Hepatocyte (in vitro differentiated cells): Measurements from ENCODE around the gene DMRT1.

Source experiments
- EZH2phosphoT487 ChIP-seq: fragments of 200-600 bp; sonication (generic); IDR thresholded peaks from one replicate; pipeline ENCODE4 v1.6.1; 2018; ENCODE audit warnings: antibody characterized with exemption, mild to moderate bottlenecking, low read depth, moderate library complexity; ENCODE audit not compliant: unreplicated experiment, severe bottlenecking
- TF ChIP-seq, protein P1 (sequence below): fragments of 200-600 bp; sonication (generic); IDR thresholded peaks from 2 replicates; pipeline ENCODE4 v1.5.1; 2016; ENCODE audit warnings: antibody characterized with exemption, mild to moderate bottlenecking; ENCODE audit not compliant: poor library complexity

DNA sequence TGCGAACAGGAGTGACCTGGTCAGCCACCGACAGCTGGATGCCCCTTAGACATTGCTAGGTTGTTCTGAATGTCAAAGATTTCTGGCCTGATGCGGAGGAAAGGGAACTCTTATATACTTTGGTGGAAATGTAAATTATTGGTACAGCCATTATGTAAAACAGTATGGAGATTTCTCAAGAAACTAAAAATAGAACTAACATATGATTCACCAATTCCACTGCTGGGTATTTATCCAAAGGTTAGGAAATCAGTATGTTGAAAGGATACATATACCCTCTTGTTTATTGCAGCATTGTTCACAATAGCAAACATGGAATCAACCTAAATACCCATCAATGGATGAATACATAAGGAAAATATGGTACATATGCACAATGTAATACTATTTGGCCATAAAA is 166.7 kb downstream of the DMRT1 start:
- TF ChIP-seq, protein P1, sequence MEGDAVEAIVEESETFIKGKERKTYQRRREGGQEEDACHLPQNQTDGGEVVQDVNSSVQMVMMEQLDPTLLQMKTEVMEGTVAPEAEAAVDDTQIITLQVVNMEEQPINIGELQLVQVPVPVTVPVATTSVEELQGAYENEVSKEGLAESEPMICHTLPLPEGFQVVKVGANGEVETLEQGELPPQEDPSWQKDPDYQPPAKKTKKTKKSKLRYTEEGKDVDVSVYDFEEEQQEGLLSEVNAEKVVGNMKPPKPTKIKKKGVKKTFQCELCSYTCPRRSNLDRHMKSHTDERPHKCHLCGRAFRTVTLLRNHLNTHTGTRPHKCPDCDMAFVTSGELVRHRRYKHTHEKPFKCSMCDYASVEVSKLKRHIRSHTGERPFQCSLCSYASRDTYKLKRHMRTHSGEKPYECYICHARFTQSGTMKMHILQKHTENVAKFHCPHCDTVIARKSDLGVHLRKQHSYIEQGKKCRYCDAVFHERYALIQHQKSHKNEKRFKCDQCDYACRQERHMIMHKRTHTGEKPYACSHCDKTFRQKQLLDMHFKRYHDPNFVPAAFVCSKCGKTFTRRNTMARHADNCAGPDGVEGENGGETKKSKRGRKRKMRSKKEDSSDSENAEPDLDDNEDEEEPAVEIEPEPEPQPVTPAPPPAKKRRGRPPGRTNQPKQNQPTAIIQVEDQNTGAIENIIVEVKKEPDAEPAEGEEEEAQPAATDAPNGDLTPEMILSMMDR = no peak
- TF ChIP-seq EZH2phosphoT487 = no peak
